OCI-LY3 (cell line): ENCODE data around the gene PIGW.

Experiments used
- H2AFZ ChIP-seq: fragments of 200-600, 300-600 bp; shearing (Covaris generic); 2 replicates; pipeline ENCODE4 v1.6.0; 2014; ENCODE audit warnings: antibody characterized with exemption, low read depth, low read length
- H3K27ac ChIP-seq: fragments of 200-600, 300-600 bp; sonication (generic); 2 replicates; pipeline ENCODE4 v1.5.1; 2014; ENCODE audit warnings: mild to moderate bottlenecking, low read length, moderate library complexity, mixed read lengths
- H3K27me3 ChIP-seq: fragments of 200-600, 300-600 bp; sonication (generic); 2 replicates; pipeline ENCODE4 v1.6.1; 2014; ENCODE audit warnings: low read depth, low read length, mixed read lengths
- H3K36me3 ChIP-seq: fragments of 200-600, 300-600 bp; sonication (generic); replicated peaks from 2 replicates; pipeline ENCODE3; 2014; ENCODE audit warnings: low read depth, low read length, mixed read lengths
- H3K4me1 ChIP-seq: fragments of 300-600, 200-600 bp; sonication (generic); 2 replicates; pipeline ENCODE4 v1.6.1; 2014; ENCODE audit warnings: low read length, mixed read lengths
- H3K4me2 ChIP-seq: fragments of 200-600, 300-600 bp; sonication (generic); 2 replicates; pipeline ENCODE4 v1.6.1; 2014; ENCODE audit warnings: low read length, mixed read lengths
- H3K4me3 ChIP-seq: fragments of 300-600, 200-600 bp; sonication (generic); 2 replicates; pipeline ENCODE4 v1.5.1; 2014; ENCODE audit warnings: antibody characterized with exemption, mild to moderate bottlenecking, low read length, moderate library complexity
- H3K79me2 ChIP-seq: fragments of 300-600, 200-600 bp; shearing (Covaris generic); 2 replicates; pipeline ENCODE4 v1.6.1; 2014; ENCODE audit warnings: mild to moderate bottlenecking, low read length, mixed read lengths
- H3K9ac ChIP-seq: fragments of 300-600, 200-600 bp; shearing (Covaris generic); 2 replicates; pipeline ENCODE4 v1.6.0; 2014; ENCODE audit warnings: mild to moderate bottlenecking, low read length, moderate library complexity
- H3K9me3 ChIP-seq: fragments of 200-600, 300-600 bp; shearing (Covaris generic); 2 replicates; pipeline ENCODE4 v1.6.1; 2014; ENCODE audit warnings: low read length, mixed read lengths; ENCODE audit not compliant: insufficient read depth
- H4K20me1 ChIP-seq: fragments of 200-600, 300-600 bp; sonication (generic); 2 replicates; pipeline ENCODE4 v1.6.1; 2016; ENCODE audit warnings: low read length, mixed read lengths; ENCODE audit not compliant: insufficient read depth
- EZH2phosphoT487 ChIP-seq: fragments of 200-600 bp; shearing (Covaris generic); IDR thresholded peaks from 2 replicates; pipeline ENCODE4 v1.6.1; 2018; ENCODE audit warnings: antibody characterized with exemption, mixed run types, low read depth
- TF ChIP-seq, protein P1 (sequence below): fragments of 200-600, 300-600 bp; sonication (generic); IDR thresholded peaks from 2 replicates; pipeline ENCODE4 v1.5.1; 2014; ENCODE audit warnings: antibody characterized with exemption, low read length, low read depth

The PIGW gene

GRCh38 chr17:36540696-36541095 is 5.9 kb downstream of the PIGW start:
- Histone ChIP-seq H3K27me3 (no peaks in the 10 kb centered on the region), H3K4me1 (peaks cover 9% of the 10 kb centered on the region; the same call in 1 of the 2 replicates), H3K9ac (no peak overlapping the region), H3K9me3 (peaks cover 2% of the 10 kb centered on the region; the same call in 1 of the 2 replicates), H3K4me2 (no peak overlapping the region), H3K27ac (no peak overlapping the region), H3K79me2 (peaks cover 42% of the 10 kb centered on the region), H3K36me3 (peaks cover 28% of the 10 kb centered on the region), H3K4me3 (no peak overlapping the region), H4K20me1 (no peaks in the 10 kb centered on the region), H2AFZ (no peak overlapping the region)
- TF ChIP-seq, protein P1, sequence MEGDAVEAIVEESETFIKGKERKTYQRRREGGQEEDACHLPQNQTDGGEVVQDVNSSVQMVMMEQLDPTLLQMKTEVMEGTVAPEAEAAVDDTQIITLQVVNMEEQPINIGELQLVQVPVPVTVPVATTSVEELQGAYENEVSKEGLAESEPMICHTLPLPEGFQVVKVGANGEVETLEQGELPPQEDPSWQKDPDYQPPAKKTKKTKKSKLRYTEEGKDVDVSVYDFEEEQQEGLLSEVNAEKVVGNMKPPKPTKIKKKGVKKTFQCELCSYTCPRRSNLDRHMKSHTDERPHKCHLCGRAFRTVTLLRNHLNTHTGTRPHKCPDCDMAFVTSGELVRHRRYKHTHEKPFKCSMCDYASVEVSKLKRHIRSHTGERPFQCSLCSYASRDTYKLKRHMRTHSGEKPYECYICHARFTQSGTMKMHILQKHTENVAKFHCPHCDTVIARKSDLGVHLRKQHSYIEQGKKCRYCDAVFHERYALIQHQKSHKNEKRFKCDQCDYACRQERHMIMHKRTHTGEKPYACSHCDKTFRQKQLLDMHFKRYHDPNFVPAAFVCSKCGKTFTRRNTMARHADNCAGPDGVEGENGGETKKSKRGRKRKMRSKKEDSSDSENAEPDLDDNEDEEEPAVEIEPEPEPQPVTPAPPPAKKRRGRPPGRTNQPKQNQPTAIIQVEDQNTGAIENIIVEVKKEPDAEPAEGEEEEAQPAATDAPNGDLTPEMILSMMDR: no peak
- no peak for TF ChIP-seq EZH2phosphoT487

DNA sequence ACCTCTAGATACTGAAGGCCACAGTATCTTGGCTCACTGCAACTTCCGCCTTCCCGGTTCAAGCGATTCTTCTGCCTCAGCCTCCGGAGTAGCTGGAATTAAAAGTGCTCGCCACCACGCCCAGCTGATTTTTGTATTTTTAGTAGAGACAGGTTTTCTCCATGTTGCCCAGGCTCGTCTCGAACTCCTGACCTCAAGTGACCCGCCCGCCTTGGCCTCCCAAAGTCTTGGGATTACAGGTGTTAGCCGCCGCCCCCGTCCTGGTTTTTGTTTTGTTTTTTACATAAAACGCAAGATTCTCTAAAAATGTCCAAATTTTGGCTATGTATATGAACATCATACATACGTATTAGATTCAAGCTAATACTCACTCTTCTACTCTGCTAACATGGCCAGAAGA is 8.0 kb downstream of the PIGW start:
- Histone ChIP-seq H3K4me3 (no peak overlapping the region), H3K27ac (no peak overlapping the region), H3K4me2 (no peak overlapping the region), H4K20me1 (peaks cover 17% of the 10 kb centered on the region), H3K9ac (no peak overlapping the region), H3K36me3 (peaks cover 16% of the 10 kb centered on the region), H3K4me1 (peaks cover 16% of the 10 kb centered on the region), H3K27me3 (no peaks in the 10 kb centered on the region), H2AFZ (no peak overlapping the region), H3K9me3 (no peaks in the 10 kb centered on the region), H3K79me2 (peaks cover 43% of the 10 kb centered on the region)
- TF ChIP-seq, protein P1: no peak
- no peak for TF ChIP-seq EZH2phosphoT487

DNA sequence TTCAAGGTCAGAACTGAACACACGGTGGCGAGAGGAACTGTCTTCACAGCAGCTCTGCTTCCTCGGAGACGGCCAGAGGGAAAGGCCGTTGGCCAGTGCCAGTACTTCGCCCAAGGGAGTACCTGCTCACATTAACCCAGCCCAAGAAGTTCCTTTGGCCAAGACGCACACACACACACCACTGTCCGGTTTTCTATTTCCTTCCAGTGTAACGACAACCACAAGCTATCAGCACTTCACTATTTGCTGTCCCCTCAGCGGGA is 9.2 kb downstream of the PIGW start:
- Histone ChIP-seq H3K9me3 (no peaks in the 10 kb centered on the region), H3K9ac (peak overlapping the region; percentile 99), H3K27me3 (no peaks in the 10 kb centered on the region), H2AFZ (0 out of 2 replicates have a peak overlapping the region, but pooled peaks have one; percentile 97), H3K4me1 (peaks cover 18% of the 10 kb centered on the region), H3K36me3 (peaks cover 14% of the 10 kb centered on the region), H3K27ac (peak overlapping the region; percentile 92), H3K79me2 (peaks cover 53% of the 10 kb centered on the region), H3K4me3 (peak overlapping the region; percentile 97), H3K4me2 (peak overlapping the region; percentile 81), H4K20me1 (peaks cover 26% of the 10 kb centered on the region)
- TF ChIP-seq EZH2phosphoT487: no peak
- TF ChIP-seq, protein P1: peak; percentile 33; the same call in 1 of the 2 replicates

DNA sequence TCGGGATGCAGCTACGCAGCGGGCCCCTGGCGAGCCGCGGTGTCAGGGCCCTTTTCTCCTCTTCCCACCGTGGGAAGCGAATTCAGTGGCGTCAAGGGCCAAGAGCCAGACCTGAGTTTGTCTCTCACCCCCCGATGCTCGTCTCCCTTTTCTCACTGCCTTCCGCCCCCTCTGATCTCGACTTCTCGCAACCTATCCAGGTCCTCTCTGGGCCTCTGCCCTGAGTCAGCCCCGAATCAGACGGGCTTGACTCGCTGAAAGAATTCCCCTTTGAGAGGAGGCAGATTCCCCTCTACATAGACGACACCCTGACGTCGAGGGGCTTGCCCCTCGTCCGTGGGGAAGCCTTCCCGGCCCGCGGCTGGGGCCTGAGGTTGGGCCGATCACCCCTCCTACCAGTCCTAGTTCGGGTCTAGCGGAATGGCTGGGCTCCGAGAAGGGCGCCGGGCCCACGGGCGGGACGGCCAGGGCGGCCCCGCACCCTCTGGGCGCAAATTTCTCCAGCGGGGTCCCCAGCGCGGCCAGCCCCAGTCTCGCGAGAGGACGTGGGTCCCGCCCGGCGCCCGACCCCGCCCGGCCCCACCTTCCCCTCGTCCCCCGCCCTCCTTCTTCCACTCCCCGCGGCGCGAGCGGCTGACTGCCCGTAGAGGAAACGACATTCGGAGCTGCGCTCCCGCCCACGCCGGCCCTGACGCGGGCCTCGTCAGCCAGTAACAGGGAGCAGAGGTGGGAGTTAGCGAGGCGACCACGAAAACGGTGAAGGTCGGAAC is 9.7 kb downstream of the PIGW start, which contains the start of gene GGNBP2:
GGNBP2 (plus strand) TSS at position 613 of the 770 bp plus-strand sequence. CDS start 806 bp downstream, outside the sequence.
- H3K79me2 ChIP-seq: peaks cover 58% of the 10 kb centered on the region
- H4K20me1 ChIP-seq: peaks cover 31% of the 10 kb centered on the region
- peak within 1 kb of the TSS; percentile 99 for H3K9ac ChIP-seq
- H3K4me3 ChIP-seq: peak within 1 kb of the TSS; percentile 97
- H3K4me2 ChIP-seq: peak within 1 kb of the TSS; percentile 92
- H3K36me3 ChIP-seq: peaks cover 15% of the 10 kb centered on the region
- no peak for TF ChIP-seq EZH2phosphoT487
- TF ChIP-seq, protein P1: no peak
- peak within 1 kb of the TSS; percentile 92 for H3K27ac ChIP-seq
- H3K27me3 ChIP-seq: no peaks in the 10 kb centered on the region
- H2AFZ ChIP-seq: peak within 1 kb of the TSS; percentile 97
- no peaks in the 10 kb centered on the region for H3K9me3 ChIP-seq
- peaks cover 20% of the 10 kb centered on the region for H3K4me1 ChIP-seq
